Measurements from ENCODE around the gene MARK4. TPM values are rescaled to one million over a fixed set of nuclear protein-coding genes. Genes with fewer than 3 reads are reported as not detected.

MARK4 gene
- total and polyA plus RNA-seq, 12 donors: 13.8 to 45.3 (median 32.0) TPM

DNA sequence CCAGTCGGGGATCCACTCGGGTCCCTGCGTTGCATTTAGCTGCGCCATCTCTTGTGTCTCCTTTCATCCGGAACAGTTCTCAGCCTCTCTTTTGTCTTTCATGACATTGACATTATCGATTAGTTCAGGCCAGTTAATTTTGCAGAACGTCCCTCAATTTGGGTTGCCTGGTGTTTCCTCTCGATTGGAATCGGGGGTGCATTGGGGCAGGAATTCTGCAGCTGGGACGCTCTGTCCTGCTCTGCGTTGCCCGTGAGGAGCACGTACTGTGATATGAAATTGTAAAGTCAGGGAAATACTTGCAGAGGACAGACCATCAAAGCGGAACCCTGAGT, 22.4 kb downstream of the MARK4 start:
- WGBS, 2 donors: 79 to 82% methylated on average over 14 of the region's 14 CpGs
- Histone ChIP-seq H3K4me1 (peaks cover 0 to 9% (median 0%) of the 10 kb centered on the region in 9 donors), H3K36me3 (peaks cover 0 to 95% (median 27%) of the 10 kb centered on the region in 9 donors), H3K27me3 (no peaks in the 10 kb centered on the region), H3K27ac (no peak overlapping the region), H3K9me3 (no peaks in the 10 kb centered on the region), H3K4me3 (no peak overlapping the region)
- intact Hi-C loops (cut with DNase I): no loop called here
- DNase-seq (no peak), ATAC-seq (no peak)
- TF ChIP-seq, protein P1, sequence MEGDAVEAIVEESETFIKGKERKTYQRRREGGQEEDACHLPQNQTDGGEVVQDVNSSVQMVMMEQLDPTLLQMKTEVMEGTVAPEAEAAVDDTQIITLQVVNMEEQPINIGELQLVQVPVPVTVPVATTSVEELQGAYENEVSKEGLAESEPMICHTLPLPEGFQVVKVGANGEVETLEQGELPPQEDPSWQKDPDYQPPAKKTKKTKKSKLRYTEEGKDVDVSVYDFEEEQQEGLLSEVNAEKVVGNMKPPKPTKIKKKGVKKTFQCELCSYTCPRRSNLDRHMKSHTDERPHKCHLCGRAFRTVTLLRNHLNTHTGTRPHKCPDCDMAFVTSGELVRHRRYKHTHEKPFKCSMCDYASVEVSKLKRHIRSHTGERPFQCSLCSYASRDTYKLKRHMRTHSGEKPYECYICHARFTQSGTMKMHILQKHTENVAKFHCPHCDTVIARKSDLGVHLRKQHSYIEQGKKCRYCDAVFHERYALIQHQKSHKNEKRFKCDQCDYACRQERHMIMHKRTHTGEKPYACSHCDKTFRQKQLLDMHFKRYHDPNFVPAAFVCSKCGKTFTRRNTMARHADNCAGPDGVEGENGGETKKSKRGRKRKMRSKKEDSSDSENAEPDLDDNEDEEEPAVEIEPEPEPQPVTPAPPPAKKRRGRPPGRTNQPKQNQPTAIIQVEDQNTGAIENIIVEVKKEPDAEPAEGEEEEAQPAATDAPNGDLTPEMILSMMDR (IDR thresholded peaks at IDR 0.05): no peak

DNA sequence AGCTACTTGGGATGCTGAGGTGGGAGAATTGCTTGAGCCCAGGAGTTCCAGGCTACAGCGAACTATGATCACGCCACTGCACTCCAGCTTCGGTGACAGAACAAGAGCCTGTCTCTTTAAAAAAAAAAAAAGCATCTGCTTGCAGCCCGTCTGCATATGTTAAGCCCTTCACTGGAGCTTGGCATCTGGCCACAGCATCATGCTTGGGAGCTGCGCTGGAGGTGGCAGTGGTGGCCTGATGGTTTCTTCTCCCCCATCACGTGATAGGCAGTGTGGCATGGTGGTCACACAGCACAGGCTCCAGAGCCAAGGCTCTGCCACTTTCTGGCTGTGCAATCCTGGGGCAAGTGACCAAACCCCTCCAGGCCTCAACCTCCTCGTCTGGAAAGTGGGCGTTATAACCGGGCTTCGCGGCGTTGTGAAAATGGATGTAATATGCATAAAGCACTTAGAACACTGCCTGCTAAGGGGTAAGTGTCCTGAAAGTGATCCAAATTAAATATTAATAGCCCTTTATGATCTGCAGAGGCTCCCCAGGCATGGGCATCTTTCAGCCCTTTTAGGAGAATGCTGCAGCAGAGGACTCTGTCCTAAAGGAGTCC, 24.4 kb downstream of the MARK4 start:
- peaks cover 0 to 9% (median 0%) of the 10 kb centered on the region in 9 donors for H3K4me1 ChIP-seq
- no peak overlapping the region for H3K4me3 ChIP-seq
- ATAC-seq (no peak), DNase-seq (no peak)
- 73 to 74% methylated on average over 12 of the region's 12 CpGs for WGBS, 2 donors
- no peaks in the 10 kb centered on the region for H3K9me3 ChIP-seq
- no peak overlapping the region for H3K27ac ChIP-seq
- H3K36me3 ChIP-seq: peaks cover 0 to 96% (median 33%) of the 10 kb centered on the region in 9 donors
- TF ChIP-seq, protein P1 (IDR thresholded peaks at IDR 0.05): no peak
- no peaks in the 10 kb centered on the region for H3K27me3 ChIP-seq
- intact Hi-C loops (cut with DNase I): no loop called here

DNA sequence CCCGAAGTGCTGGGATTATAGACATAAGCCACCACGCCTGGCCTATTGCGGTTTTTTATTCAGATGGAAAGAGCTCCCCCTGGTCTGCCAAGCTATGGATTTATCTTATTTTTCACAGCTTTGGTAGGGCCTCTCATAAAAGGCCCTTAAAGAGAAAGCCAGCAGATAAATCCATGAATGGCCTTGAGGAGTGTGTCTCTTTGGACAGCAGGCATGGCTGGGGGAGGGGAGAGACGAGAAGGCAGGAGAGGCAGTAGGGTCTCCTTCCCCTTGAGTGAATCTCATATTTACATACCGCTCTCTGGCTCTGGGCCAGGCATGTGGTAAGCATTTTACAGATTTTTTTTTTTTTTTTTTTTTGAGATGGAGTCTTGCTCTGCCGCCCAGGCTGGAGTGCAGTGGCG, 25.2 kb downstream of the MARK4 start:
- ATAC-seq (no peak), DNase-seq (no peak)
- Histone ChIP-seq H3K4me1 (peaks cover 0 to 9% (median 0%) of the 10 kb centered on the region in 9 donors), H3K9me3 (no peaks in the 10 kb centered on the region), H3K4me3 (no peak overlapping the region), H3K27ac (no peak overlapping the region), H3K27me3 (no peaks in the 10 kb centered on the region), H3K36me3 (peaks cover 0 to 97% (median 37%) of the 10 kb centered on the region in 9 donors)
- TF ChIP-seq, protein P1 (IDR thresholded peaks at IDR 0.05): no peak
- intact Hi-C loops (cut with DNase I): no loop called here
- WGBS, 2 donors: 82 to 85% methylated on average over 6 to 7 of the region's 7 CpGs

DNA sequence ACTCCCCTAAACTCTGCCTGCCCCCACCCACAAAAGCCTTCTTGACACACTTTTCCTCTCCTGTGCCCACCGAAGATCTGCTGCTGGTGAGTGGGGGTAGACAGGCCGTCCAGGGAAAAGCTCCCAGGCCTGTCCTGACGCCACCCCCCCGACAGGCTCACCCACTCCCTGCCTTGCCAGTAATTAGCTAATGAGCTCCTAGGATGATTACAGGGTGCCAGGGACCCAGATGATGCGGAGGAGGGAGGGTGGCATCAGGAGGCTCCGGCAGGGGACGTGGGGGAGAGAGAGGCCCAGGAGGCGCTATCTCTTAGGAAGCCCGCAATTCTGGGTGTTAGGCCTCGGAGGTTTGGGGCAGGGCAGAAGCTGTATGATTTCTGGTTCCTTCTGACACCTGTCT, 27.0 kb downstream of the MARK4 start:
- Histone ChIP-seq H3K27me3 (no peaks in the 10 kb centered on the region), H3K36me3 (peaks cover 0 to 97% (median 34%) of the 10 kb centered on the region in 9 donors), H3K4me1 (peaks cover 0 to 2% (median 0%) of the 10 kb centered on the region in 9 donors), H3K9me3 (no peaks in the 10 kb centered on the region), H3K4me3 (no peak overlapping the region), H3K27ac (no peak overlapping the region)
- ATAC-seq (no peak), DNase-seq (no peak)
- 93 to 94% methylated on average over 10 of the region's 10 CpGs for WGBS, 2 donors
- intact Hi-C loops (cut with DNase I): no loop called here
- TF ChIP-seq, protein P1 (IDR thresholded peaks at IDR 0.05): no peak
